Stomach (tissue), 9 donors: ENCODE results near the gene TPI1. TPM values are rescaled to one million over a fixed set of nuclear protein-coding genes. Genes with fewer than 3 reads are reported as not detected.
"Not testable (repeated sequence)": the region's sequence is repeated elsewhere in the genome, so short reads cannot be mapped to it uniquely, and the experiment has no call there.

Experiments
- DNase-seq, 2 donors: peaks; one replicate each; pipeline versions ENCODE4 v3.0.0 to v3.0.0-alpha.2; 2013 to 2019
- H3K27ac ChIP-seq, 5 donors: fragments of 200-600 bp in 4 of 5; sonication (generic) in 4 of 5; one replicate each; pipeline ENCODE4 v1.5.1; 2013 to 2019; ENCODE audit warnings: mild to moderate bottlenecking in 1 of 5, moderate library complexity in 1 of 5
- H3K27me3 ChIP-seq, 3 donors: fragments of 200-600 bp; sonication (generic); one replicate each; pipeline ENCODE4 v1.5.1; 2017 to 2019; ENCODE audit warnings: mixed run types in 1 of 3
- H3K36me3 ChIP-seq, 4 donors: fragments of 200-600 bp; sonication (generic); 1 replicate in 3 of 4; 2 replicates in 1 of 4; pipeline ENCODE4 v1.5.1; 2016 to 2019
- H3K4me1 ChIP-seq, 4 donors: fragments of 200-600 bp; sonication (generic); one replicate each; pipeline ENCODE4 v1.5.1; 2016 to 2019
- H3K4me3 ChIP-seq, 4 donors: fragments of 200-600 bp; sonication (generic) in 3 of 4; one replicate each; pipeline ENCODE4 v1.5.1; 2016 to 2019; ENCODE audit warnings: mild to moderate bottlenecking in 1 of 4
- H3K9me3 ChIP-seq, 4 donors: fragments of 200-600 bp; sonication (generic); one replicate each; pipeline ENCODE4 v1.5.1; 2016 to 2019
- CTCF ChIP-seq, 7 experiments: fragments of 450-650 bp in 4 of 7; fragments of 200-600 bp in 3 of 7; sonication (generic) in 3 of 7; IDR thresholded peaks; one replicate each; pipeline ENCODE4 v1.5.1; 2016 to 2019; ENCODE audit warnings: antibody characterized with exemption in 7 of 7, control low read depth in 2 of 7, mild to moderate bottlenecking in 1 of 7
- EP300 ChIP-seq: sonication (generic); formaldehyde crosslinking; IDR thresholded peaks from one replicate; pipeline ENCODE4 v1.6.1; 2017; ENCODE audit warnings: antibody characterized with exemption
- POLR2A ChIP-seq, 4 donors: fragments of 450-650 bp; IDR thresholded peaks; one replicate each; pipeline ENCODE4 v1.6.1; 2016; ENCODE audit warnings: antibody characterized with exemption in 4 of 4, control low read depth in 2 of 4, mild to moderate bottlenecking in 1 of 4, moderate library complexity in 1 of 4
- POLR2AphosphoS5 ChIP-seq, 3 donors: sonication (generic); formaldehyde crosslinking; IDR thresholded peaks; one replicate each; pipeline ENCODE4 v1.6.1; 2016; ENCODE audit warnings: antibody characterized with exemption in 3 of 3
- WGBS, 5 donors: extraction: QIAGEN DNeasy Blood & Tissue Kit in 3 of 5; methylation state at CpG; one replicate each; pipeline versions ENCODE4 v1.1.5 to v1.1.7; 2013 to 2018; 5-methylcytosine and 5-hydroxymethylcytosine counted together
- intact Hi-C: fragments of 100-400 bp; cut with DNase I; formaldehyde crosslinking; loops from one replicate; pipeline ENCODE4 v1.15.1; 2023; ENCODE audit warnings: low total_unique reads
- polyA plus RNA-seq, 3 donors: library from polyadenylated mRNA; stranded (reverse); fragments of 200-250 nt; gene quantifications; one replicate each; pipeline ENCODE4 v1.2.3, GENCODE V29; 2013
- total RNA-seq, 5 donors: library from RNA; depleted of rRNA; stranded (reverse); fragments of >200 nt; gene quantifications; one replicate each; pipeline versions ENCODE4 v1.1.0 to v1.2.3, GENCODE V29; 2014 to 2016
- donor health status: healthy with polysubstance abuse.
- donor health status: Bipolar disorder and iron deficiency.
- donor health status: healthy.

The TPI1 gene
- total and polyA plus RNA-seq, 8 donors = 131 to 526 (median 336) TPM

- Histone ChIP-seq H3K36me3 (no peaks in the 10 kb centered on the region), H3K9me3 (no peaks in the 10 kb centered on the region), H3K27ac (peak overlapping the region; percentile 90 to 95 (median 93)), H3K4me1 (peaks cover 5 to 22% (median 12%) of the 10 kb centered on the region in 4 donors), H3K27me3 (no peaks in the 10 kb centered on the region), H3K4me3 (peak overlapping the region; percentile 38 to 53 (median 50))
- 1 to 2% (median 1%) methylated on average over 34 to 68 of the region's 68 CpGs for WGBS, 5 donors
- TF ChIP-seq POLR2A (IDR thresholded peaks at IDR 0.05) (peak in 1 of 4 donors; percentile 39), CTCF (IDR thresholded peaks at IDR 0.05) (peak in 5 of 7 experiments; percentile 64 to 92 (median 82)), EP300 (no peak), POLR2AphosphoS5 (IDR thresholded peaks at IDR 0.05) (peak; percentile 82 to 89 (median 84))
- DNase-seq = peak; percentile 99 to 100
- intact Hi-C loops = no loop called here
Measured at GRCh38 chr12:6890789-6891645, 23.7 kb downstream of the TPI1 start.

- no peaks in the 10 kb centered on the region for H3K9me3 ChIP-seq
- WGBS, 5 donors = 78 to 81% (median 79%) methylated on average over 5 of the region's 5 CpGs
- intact Hi-C loops = no loop called here
- TF ChIP-seq POLR2A (IDR thresholded peaks at IDR 0.05) (no peak), POLR2AphosphoS5 (IDR thresholded peaks at IDR 0.05) (no peak), CTCF (IDR thresholded peaks at IDR 0.05) (no peak), EP300 (no peak)
- peak overlapping the region; percentile 38 to 53 (median 50) for H3K4me3 ChIP-seq
- DNase-seq = no peak
- H3K27ac ChIP-seq = peak overlapping the region; percentile 90 to 95 (median 93)
- H3K4me1 ChIP-seq = peaks cover 5 to 22% (median 12%) of the 10 kb centered on the region in 4 donors
- H3K27me3 ChIP-seq = no peaks in the 10 kb centered on the region
- H3K36me3 ChIP-seq = no peaks in the 10 kb centered on the region
Measured at GRCh38 chr12:6891646-6892001, 24.3 kb downstream of the TPI1 start.

- H3K9me3 ChIP-seq, H3K27me3 ChIP-seq, H3K4me3 ChIP-seq, H3K27ac ChIP-seq, H3K36me3 ChIP-seq, DNase-seq, intact Hi-C loops: not testable (repeated sequence)
- 89 to 96% (median 93%) methylated on average over 3 of the region's 3 CpGs for WGBS, 5 donors
- H3K4me1 ChIP-seq = peaks cover 5 to 18% (median 12%) of the 10 kb centered on the region in 4 donors
Measured at GRCh38 chr12:6892683-6893082, 25.4 kb downstream of the TPI1 start.

- Histone ChIP-seq H3K27ac (no peak overlapping the region), H3K27me3 (no peaks in the 10 kb centered on the region), H3K9me3 (no peaks in the 10 kb centered on the region), H3K4me3 (no peak overlapping the region), H3K4me1 (peaks cover 5 to 21% (median 14%) of the 10 kb centered on the region in 4 donors), H3K36me3 (no peaks in the 10 kb centered on the region)
- DNase-seq = no peak
- 81 to 91% (median 88%) methylated on average over 3 of the region's 3 CpGs for WGBS, 5 donors
- intact Hi-C loops = no loop called here
- no peak for TF ChIP-seq CTCF (IDR thresholded peaks at IDR 0.05)
- TF ChIP-seq EP300 = no peak
- TF ChIP-seq POLR2A (IDR thresholded peaks at IDR 0.05) = no peak
- no peak for TF ChIP-seq POLR2AphosphoS5 (IDR thresholded peaks at IDR 0.05)
Measured at GRCh38 chr12:6894321-6894720, 27.0 kb downstream of the TPI1 start.
